CD14-positive monocyte (primary cell): ENCODE results near the gene HCN4. TPM values are rescaled to one million over a fixed set of nuclear protein-coding genes. Genes with fewer than 3 reads are reported as not detected.

Experiments
- DNase-seq, 3 donors: peaks; one replicate each; pipeline ENCODE4 v3.0.0-alpha.2; 2011 to 2022
- H2AFZ ChIP-seq: 2 replicates; pipeline ENCODE4 v1.6.0; 2012; ENCODE audit warnings: mild to moderate bottlenecking, low read depth, low read length, inconsistent platforms; ENCODE audit not compliant: insufficient read depth, poor library complexity, severe bottlenecking
- H3K27ac ChIP-seq, 2 donors: 1 replicate in 1 of 2; 2 replicates in 1 of 2; pipeline ENCODE4 v1.5.1; 2012 to 2013; ENCODE audit warnings: low read length in 2 of 2, control low read depth in 1 of 2, inconsistent platforms in 1 of 2, low read depth in 1 of 2, mild to moderate bottlenecking in 1 of 2
- H3K27me3 ChIP-seq, 2 donors: one replicate each; pipeline versions ENCODE4 v1.6.0 to v1.6.1; 2011 to 2013; ENCODE audit warnings: low read length in 2 of 2; ENCODE audit not compliant: control insufficient read depth in 2 of 2, insufficient read depth in 2 of 2
- H3K36me3 ChIP-seq, 2 donors: replicated peaks in 1 of 2; 1 replicate in 1 of 2; 2 replicates in 1 of 2; pipeline versions ENCODE4 v1.5.1 to v1.6.1; 2012 to 2013; ENCODE audit warnings: low read length in 2 of 2, control low read depth in 1 of 2, inconsistent platforms in 1 of 2, mild to moderate bottlenecking in 1 of 2; ENCODE audit not compliant: insufficient read depth in 2 of 2, control insufficient read depth in 1 of 2
- H3K4me1 ChIP-seq, 2 donors: 1 replicate in 1 of 2; 2 replicates in 1 of 2; pipeline versions ENCODE4 v1.5.1 to v1.6.1; 2012 to 2013; ENCODE audit warnings: low read length in 2 of 2, control low read depth in 1 of 2, inconsistent platforms in 1 of 2, mild to moderate bottlenecking in 1 of 2, moderate library complexity in 1 of 2; ENCODE audit not compliant: insufficient read depth in 2 of 2, control insufficient read depth in 1 of 2
- H3K4me2 ChIP-seq: replicated peaks from 2 replicates; pipeline ENCODE3; 2012; ENCODE audit warnings: low read length, moderate library complexity, mild to moderate bottlenecking; ENCODE audit not compliant: poor library complexity, severe bottlenecking; ENCODE audit errors: extremely low read depth
- H3K4me3 ChIP-seq, 3 experiments: fragments of 200-600 bp in 1 of 3; sonication (generic) in 1 of 3; replicated peaks in 1 of 3; 1 replicate in 2 of 3; 2 replicates in 1 of 3; pipeline ENCODE4 v1.5.1; 2011 to 2013; ENCODE audit warnings: low read length in 3 of 3, mild to moderate bottlenecking in 3 of 3, control low read depth in 2 of 3, low read depth in 2 of 3, inconsistent platforms in 1 of 3, moderate library complexity in 1 of 3
- H3K79me2 ChIP-seq: 2 replicates; pipeline ENCODE4 v1.6.0; 2012; ENCODE audit warnings: mild to moderate bottlenecking, control low read depth, inconsistent platforms, low read length, moderate library complexity; ENCODE audit not compliant: insufficient read depth
- H3K9ac ChIP-seq: 2 replicates; pipeline ENCODE4 v1.6.0; 2017; ENCODE audit warnings: low read length, mild to moderate bottlenecking; ENCODE audit not compliant: insufficient read depth, poor library complexity, severe bottlenecking
- H3K9me3 ChIP-seq, 2 donors: replicated peaks in 1 of 2; 1 replicate in 1 of 2; 2 replicates in 1 of 2; pipeline versions ENCODE4 v1.5.1 to v1.6.1; 2012 to 2013; ENCODE audit warnings: low read length in 2 of 2, control low read depth in 1 of 2; ENCODE audit not compliant: control insufficient read depth in 1 of 2, insufficient read depth in 1 of 2
- H4K20me1 ChIP-seq: 2 replicates; pipeline ENCODE4 v1.6.0; 2012; ENCODE audit warnings: mild to moderate bottlenecking, low read length, control low read depth, moderate library complexity; ENCODE audit not compliant: insufficient read depth
- H3K27ac Mint-ChIP-seq, 7 donors: one replicate each; pipeline ENCODE4 v1.8.0; 2020; ENCODE audit warnings: mild to moderate bottlenecking in 7 of 7, mixed read lengths in 7 of 7, moderate library complexity in 6 of 7, inconsistent platforms in 2 of 7
- H3K27me3 Mint-ChIP-seq, 3 donors: one replicate each; pipeline ENCODE4 v1.8.0; 2021 to 2022; ENCODE audit warnings: low read depth in 3 of 3, mild to moderate bottlenecking in 3 of 3, mixed read lengths in 3 of 3, moderate library complexity in 3 of 3, inconsistent platforms in 1 of 3
- H3K36me3 Mint-ChIP-seq, 2 donors: one replicate each; pipeline ENCODE4 v1.8.0; 2020; ENCODE audit warnings: mixed read lengths in 2 of 2, inconsistent platforms in 1 of 2, mild to moderate bottlenecking in 1 of 2
- H3K4me1 Mint-ChIP-seq: one replicate; pipeline ENCODE4 v1.8.0; 2020; ENCODE audit warnings: mild to moderate bottlenecking, mixed read lengths
- H3K4me3 Mint-ChIP-seq, 2 donors: one replicate each; pipeline ENCODE4 v1.8.0; 2020; ENCODE audit warnings: mild to moderate bottlenecking in 2 of 2, mixed read lengths in 2 of 2, moderate library complexity in 1 of 2
- H3K9me3 Mint-ChIP-seq, 7 donors: one replicate each; pipeline ENCODE4 v1.8.0; 2020 to 2022; ENCODE audit warnings: mixed read lengths in 7 of 7, mild to moderate bottlenecking in 6 of 7, moderate library complexity in 6 of 7, inconsistent platforms in 2 of 7
- CTCF ChIP-seq: fragments of 200-600 bp; IDR thresholded peaks from one replicate; pipeline ENCODE4 v1.8.0; 2022; ENCODE audit warnings: antibody characterized with exemption, mild to moderate bottlenecking
- WGBS: methylation state at CpG from one replicate; pipeline ENCODE4 v1.1.5; 2013; ENCODE audit warnings: missing lambda C conversion rate; ENCODE audit not compliant: insufficient coverage; 5-methylcytosine and 5-hydroxymethylcytosine counted together
- intact Hi-C, 2 donors: fragments of 100-400 bp; cut with micrococcal nuclease; formaldehyde crosslinking; loops; one replicate each; pipeline versions ENCODE4 v1.15.0 to v1.15.1; 2023
- polyA plus RNA-seq, 3 donors: library from polyadenylated mRNA; depleted of rRNA in 1 of 3; unstranded in 2 of 3; stranded (reverse) in 1 of 3; fragments of 300-500 nt in 2 of 3; fragments of >200 nt in 1 of 3; fragmentation: Illumina TruSeq in 2 of 3; gene quantifications; 1 replicate in 2 of 3; 2 replicates in 1 of 3; pipeline ENCODE4 v1.2.3, GENCODE V29; 2012 to 2021

Gene HCN4
- polyA plus RNA-seq, 3 donors, result not detected

DNA sequence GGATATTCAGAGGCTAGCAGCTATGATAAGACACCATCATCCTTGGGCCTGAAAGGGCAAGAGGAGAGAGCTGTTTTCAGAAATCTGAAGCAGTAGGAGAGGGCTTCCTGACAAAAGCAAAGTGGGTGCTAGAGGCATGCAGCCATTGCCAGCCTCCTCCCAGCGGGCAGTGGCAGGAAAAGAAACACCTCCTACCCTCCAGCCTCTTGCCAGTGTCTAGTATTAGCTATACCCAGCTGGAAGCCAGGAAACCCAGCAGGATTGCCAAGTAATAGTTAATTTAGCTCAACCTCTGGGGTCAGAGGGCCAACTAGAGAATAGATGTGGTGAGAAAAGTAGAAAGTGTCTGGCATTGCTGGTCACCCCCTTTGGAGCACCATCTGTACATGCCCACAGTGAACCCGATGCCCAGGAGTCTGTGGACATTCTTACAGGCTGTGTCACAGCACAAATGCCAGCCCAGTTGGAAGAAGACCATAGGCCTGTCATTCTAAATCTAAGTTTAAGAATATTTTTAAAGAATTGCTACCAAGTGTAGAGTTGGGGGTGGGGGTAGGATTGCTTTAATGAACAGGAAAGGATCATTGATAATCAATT is 85.3 kb downstream of the HCN4 start:
- no peak overlapping the region for H3K4me3 ChIP-seq
- no peak overlapping the region for H2AFZ ChIP-seq
- no peak overlapping the region for H3K27ac ChIP-seq
- intact Hi-C loops, result loop anchor here in 1 of 2 donors (5.0 kb wide), 1 partner anchor 419 kb away; no protein-coding TSS in a partner anchor
- H3K4me1 Mint-ChIP-seq, result peaks cover 36% of the 10 kb centered on the region
- H3K36me3 Mint-ChIP-seq, result no peaks in the 10 kb centered on the region
- H3K9ac ChIP-seq, result no peak overlapping the region
- TF ChIP-seq CTCF, result no peak
- H3K4me2 ChIP-seq, result no peak overlapping the region
- H3K4me1 ChIP-seq, result peaks cover 35 to 36% of the 10 kb centered on the region in 2 donors
- H3K27ac Mint-ChIP-seq, result no peak overlapping the region
- no peaks in the 10 kb centered on the region for H4K20me1 ChIP-seq
- H3K9me3 Mint-ChIP-seq, result no peaks in the 10 kb centered on the region
- H3K79me2 ChIP-seq, result no peaks in the 10 kb centered on the region
- no peaks in the 10 kb centered on the region for H3K36me3 ChIP-seq
- H3K9me3 ChIP-seq, result no peaks in the 10 kb centered on the region
- peaks cover 6 to 22% (median 17%) of the 10 kb centered on the region in 3 donors for H3K27me3 Mint-ChIP-seq
- no peak overlapping the region for H3K4me3 Mint-ChIP-seq
- peaks cover 0 to 4% of the 10 kb centered on the region in 2 donors for H3K27me3 ChIP-seq
- DNase-seq, result no peak
- 83% methylated on average over 1 of the region's 2 CpGs for WGBS

- H3K27ac ChIP-seq, result no peak overlapping the region
- H2AFZ ChIP-seq, result no peak overlapping the region
- H3K9me3 Mint-ChIP-seq, result no peaks in the 10 kb centered on the region
- DNase-seq, result no peak
- no peaks in the 10 kb centered on the region for H3K9me3 ChIP-seq
- H4K20me1 ChIP-seq, result no peaks in the 10 kb centered on the region
- no peak overlapping the region for H3K27ac Mint-ChIP-seq
- intact Hi-C loops, result loop anchor here in 1 of 2 donors (5.0 kb wide), 1 partner anchor 420 kb away; no protein-coding TSS in a partner anchor
- no peaks in the 10 kb centered on the region for H3K79me2 ChIP-seq
- no peak overlapping the region for H3K4me2 ChIP-seq
- H3K4me3 Mint-ChIP-seq, result no peak overlapping the region
- no peak overlapping the region for H3K9ac ChIP-seq
- H3K36me3 Mint-ChIP-seq, result no peaks in the 10 kb centered on the region
- no peak overlapping the region for H3K4me3 ChIP-seq
- peaks cover 29% of the 10 kb centered on the region for H3K4me1 Mint-ChIP-seq
- TF ChIP-seq CTCF, result no peak
- peaks cover 28 to 29% of the 10 kb centered on the region in 2 donors for H3K4me1 ChIP-seq
- WGBS, result no CpG with 5 or more reads among the region's 8 CpGs
- peaks cover 0 to 4% of the 10 kb centered on the region in 2 donors for H3K27me3 ChIP-seq
- peaks cover 6 to 24% (median 17%) of the 10 kb centered on the region in 3 donors for H3K27me3 Mint-ChIP-seq
- H3K36me3 ChIP-seq, result no peaks in the 10 kb centered on the region
Observed at GRCh38 chr15:73282567-73283365, 86.0 kb downstream of the HCN4 start.
